Activated CD8-positive, alpha-beta memory T cell treated with anti-CD3 and anti-CD28 coated beads for 24 hours (primary cell): ENCODE results near the gene RNF128.

ENCODE experiments used
- DNase-seq: peaks from one replicate; pipeline ENCODE4 v3.0.0-alpha.2; 2020

Gene RNF128

DNA sequence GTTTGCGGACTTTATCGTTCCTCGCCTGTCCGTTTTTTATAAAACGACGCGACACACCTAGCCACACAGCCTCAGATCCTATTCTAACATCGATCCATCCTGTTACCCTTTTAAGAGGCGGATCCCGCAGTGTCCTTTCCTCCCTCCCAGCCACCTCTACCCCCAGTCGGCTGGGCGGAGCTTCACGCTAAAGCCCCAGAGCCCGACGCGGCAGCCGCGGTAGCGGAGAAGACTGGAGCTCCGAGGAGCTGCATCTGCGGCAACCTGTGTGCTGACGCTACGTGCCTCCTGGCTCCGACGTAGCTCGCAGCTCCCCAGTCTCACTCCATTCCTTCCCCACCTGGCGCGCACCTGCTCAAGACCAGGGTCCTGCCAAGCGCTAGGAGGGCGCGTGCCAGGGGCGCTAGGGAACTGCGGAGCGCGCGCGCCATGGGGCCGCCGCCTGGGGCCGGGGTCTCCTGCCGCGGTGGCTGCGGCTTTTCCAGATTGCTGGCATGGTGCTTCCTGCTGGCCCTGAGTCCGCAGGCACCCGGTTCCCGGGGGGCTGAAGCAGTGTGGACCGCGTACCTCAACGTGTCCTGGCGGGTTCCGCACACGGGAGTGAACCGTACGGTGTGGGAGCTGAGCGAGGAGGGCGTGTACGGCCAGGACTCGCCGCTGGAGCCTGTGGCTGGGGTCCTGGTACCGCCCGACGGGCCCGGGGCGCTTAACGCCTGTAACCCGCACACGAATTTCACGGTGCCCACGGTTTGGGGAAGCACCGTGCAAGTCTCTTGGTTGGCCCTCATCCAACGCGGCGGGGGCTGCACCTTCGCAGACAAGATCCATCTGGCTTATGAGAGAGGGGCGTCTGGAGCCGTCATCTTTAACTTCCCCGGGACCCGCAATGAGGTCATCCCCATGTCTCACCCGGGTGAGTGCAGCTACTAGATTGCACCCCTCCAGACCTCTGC, at the start of gene RNF128:
TSS of gene RNF128 (plus strand) at position 217 of the 953 bp plus-strand sequence. CDS start at position 430, 213 bp downstream.
- no peak for DNase-seq

DNA sequence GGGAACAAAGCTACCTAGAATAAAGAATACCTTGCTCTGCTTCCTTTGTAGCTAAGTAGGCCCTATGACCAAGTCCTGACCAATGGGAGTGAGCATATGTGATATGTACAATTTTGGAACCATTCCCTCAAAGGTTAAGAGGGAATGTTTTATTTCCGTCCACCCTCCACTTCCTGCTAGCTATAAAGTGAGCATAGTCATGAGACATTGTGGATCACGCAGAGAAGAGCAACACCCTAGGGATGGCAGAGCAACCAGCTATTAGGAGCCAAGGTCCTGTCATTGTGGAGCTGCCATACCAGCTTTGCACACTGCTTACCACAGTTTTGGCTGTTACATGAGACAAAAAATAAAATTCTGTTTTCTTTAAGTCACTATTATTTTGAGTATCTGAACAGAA, 45.8 kb upstream of the RNF128 start:
- DNase-seq, result no peak

DNA sequence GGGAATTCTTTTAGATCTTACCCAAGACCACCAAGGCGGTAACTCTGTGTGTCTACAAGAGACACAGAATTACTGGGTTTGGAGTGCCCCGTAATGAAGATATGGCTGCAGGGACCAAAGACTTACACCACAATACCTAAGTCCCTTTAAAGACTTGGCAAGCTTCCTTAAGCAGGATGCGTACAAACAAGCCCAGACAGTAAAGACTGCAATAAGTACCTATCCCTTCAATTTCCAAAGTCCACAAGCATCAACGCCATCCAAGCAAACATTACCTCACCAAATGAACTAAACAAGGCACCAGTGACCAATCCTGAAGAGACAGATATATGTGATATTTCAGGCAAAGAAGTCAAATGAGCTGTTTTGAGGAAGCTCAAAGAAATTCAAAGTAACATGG, 42.3 kb upstream of the RNF128 start:
- DNase-seq, result no peak

GRCh38 chrX:106692425-106693065, 34.0 kb upstream of the RNF128 start:
- DNase-seq, result no peak

DNA sequence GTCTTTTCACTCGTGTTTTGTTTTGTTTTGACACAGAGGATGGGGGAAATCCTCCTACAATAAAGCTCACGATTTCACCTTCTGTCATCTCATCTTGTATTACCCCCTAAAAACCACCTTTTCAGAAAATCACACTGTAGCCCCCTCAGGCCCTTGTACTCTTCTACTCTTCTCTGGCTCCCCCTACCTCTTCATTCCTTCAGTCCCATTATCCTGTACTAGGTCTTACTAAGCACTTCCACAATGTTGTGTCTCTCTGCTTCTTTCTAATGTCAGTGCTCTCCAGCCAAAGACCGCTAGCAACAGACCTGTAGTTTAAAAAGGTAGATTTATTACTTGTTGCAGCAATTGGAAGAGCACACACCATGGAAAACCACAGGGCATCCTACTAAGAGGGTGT, 30.0 kb upstream of the RNF128 start:
- DNase-seq, result no peak

DNA sequence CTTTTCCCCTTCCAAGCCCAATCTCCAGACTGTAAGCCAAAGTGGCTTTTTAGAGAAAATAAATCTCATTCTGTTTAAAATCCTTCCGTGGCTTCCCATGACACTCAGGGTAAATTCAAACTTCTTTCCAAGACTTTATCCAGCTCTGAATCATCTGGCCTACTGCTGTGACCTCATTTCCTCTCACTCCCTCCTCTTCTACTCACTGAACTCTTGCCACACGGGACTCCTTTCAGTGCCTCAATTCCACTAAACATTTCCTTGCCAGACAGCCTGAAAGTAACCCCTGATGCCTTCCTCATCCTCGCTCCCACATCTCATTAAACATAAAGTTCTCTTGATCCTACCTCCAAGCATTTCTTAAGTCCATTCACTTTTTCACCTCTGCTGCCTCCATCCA, 27.8 kb upstream of the RNF128 start:
- DNase-seq, result no peak

DNA sequence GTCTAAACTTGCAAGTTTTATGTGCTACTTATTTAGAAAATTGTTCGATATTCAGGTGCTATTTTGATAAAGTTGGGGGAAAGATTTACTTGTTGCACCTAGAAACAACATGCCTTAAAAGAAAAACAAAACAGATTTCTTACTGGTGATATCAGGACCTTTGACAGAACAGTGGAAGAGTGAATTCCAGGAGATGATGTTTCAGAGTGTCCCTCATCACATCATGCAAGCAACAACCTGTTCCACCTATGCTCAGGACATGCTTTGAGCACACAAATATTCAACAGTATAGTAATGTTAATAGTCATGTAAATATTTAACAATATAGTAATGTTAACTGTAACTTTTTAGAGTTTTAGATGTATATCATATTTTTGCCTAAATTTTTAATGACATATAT, 23.9 kb upstream of the RNF128 start:
- no peak for DNase-seq

- DNase-seq, result no peak
Measured at GRCh38 chrX:106706466-106706865, 20.0 kb upstream of the RNF128 start.

GRCh38 chrX:106707771-106708454, 18.6 kb upstream of the RNF128 start:
- no peak for DNase-seq

DNA sequence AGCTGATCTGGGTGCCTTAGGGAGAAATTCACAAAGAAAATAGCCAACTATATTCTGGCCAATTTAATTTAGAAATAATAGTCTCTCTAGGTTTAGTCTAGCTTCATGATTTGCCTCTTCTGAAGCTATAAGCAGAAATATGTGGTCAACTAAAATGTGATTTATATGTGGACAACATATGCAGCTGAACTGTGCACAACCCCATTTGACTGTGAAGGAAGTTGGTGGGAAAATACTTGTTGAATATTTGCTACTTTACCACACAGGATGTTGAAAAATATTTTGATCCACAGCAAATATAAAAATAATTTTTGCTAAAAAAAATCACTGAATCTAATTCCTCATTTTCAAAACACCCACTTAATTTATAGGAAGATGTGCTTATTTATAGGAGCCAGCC, 15.7 kb upstream of the RNF128 start:
- DNase-seq, result no peak

DNA sequence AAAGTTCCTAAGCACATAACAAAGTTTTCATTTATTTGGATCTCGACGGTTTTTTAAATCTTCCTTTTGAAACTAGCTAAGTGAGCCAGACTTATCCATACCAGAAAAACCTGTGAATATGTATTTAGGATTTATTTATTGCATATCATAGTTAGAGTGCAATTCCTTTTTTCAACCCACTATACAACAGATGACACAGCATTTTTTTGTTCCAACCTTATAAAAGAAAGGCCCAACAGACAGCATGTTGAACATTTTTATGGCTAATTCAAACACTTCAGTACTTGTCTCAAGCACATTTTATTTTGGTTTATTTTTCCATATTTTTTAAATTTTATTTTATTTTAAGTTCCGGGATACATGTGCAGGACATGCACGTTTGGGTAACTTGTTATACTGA, 15.1 kb upstream of the RNF128 start:
- DNase-seq, result no peak

DNA sequence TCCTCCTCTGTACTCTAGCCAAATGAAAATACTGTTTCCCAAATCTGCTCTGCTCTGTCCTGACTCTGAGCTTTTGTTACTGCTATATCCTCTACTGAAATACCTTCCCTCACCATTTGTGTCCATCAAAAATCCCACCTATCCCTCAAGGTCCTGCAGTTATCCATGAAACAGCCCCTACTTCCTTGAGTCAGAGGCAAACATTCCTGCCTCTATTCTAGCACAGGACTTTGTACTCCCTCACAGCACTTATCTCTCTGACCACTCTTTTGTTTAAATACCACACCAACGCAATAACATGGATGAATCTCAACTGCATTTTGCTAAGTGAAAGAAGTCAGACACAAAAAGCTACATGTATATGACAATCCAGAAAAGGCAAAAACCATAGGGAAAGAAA, 10.5 kb upstream of the RNF128 start:
- no peak for DNase-seq

DNA sequence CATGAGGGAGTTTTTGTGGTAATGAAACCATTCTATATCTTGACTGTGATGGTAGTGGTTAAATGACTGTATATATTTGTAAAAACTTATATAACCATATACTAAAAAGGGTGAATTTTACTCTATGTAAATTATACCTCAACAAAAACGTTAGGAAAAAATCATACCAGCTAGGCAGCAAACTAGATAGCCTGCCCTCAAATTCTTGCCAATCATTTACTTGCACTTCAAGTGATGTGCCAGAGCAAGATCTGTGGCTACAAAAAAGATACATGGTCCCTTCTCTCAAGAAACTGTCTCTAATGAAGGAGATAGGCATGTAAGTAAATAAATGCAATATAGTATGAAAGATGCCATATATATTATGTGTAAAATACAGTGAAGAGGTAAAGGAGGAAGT, 10.0 kb upstream of the RNF128 start:
- no peak for DNase-seq

DNA sequence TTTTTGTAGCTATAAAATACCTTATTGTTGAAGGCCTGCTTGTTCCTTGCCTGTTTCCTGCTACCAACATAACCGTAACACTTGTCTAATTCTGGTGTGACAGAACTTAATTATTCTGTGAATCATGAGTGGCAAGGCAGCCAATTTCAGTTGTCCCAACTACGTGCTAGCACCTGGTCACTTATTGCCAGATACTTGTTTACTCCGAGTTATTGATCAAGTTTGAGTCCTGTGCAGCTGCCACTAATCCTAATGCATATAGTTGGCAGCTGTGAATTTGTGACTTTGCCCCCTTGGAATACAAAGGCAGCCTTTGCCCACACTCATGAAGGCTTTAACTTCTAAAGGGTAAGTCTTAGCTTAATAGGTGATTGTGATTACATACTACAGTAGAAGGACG, 7.8 kb upstream of the RNF128 start:
- no peak for DNase-seq

- no peak for DNase-seq
Measured at GRCh38 chrX:106725931-106726330, 570 bp upstream of the RNF128 start.

DNA sequence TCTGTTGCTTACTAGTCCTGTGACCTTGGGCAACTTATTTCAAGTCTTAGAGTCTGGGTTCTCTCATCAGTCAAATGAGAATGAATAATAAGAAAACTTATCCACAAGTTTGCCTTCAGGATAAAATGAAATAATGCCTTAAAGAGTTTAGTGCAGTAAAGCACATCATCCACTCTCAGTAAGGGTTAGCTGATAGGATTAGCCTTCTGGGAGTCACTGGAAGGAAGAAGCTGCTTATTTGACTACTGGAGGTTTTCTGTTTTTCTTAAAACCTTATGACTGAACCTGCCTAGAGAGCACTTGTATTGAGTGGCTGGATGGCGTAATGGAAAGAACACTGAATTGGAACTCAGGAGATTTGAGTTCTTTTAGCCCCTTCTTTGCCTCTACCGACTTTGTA, 1.8 kb downstream of the RNF128 start:
- DNase-seq, result no peak

DNA sequence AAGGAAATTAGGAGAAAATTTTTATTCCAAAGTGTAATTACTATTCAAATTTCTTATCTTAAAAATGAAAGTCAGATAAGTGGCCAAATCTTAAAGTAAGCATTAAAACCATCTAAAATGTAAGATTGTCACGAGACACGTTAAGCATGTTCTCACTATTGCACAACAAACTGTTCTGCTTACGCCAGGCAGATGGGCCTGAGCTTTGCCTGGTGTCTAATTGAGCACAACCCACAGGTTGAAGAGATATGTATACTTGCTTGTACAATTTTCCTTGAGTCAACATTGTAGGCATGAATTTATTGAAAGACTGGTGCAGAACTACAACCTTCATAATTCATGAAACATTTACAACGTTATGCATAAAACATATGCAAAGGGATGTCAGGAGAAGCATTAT, 3.9 kb downstream of the RNF128 start:
- no peak for DNase-seq

DNA sequence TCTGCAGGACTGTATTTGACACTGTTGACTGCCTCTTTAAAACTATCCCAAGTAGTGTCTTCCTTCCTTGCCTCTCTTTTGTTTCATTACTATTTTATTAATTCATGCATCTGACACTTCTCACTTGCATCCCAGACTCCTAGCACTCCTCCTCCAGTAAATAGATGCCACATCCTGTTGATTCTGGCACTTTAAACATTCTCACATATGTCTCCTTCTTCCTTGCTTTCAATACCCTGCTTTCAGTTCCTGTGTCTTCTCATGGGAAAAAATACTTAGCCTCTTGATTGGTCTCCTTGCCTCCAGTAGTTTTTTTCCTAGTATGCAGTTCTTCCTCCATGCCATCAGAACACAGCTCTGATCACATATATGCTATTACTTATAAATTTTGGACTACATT, 5.1 kb downstream of the RNF128 start:
- DNase-seq, result no peak

GRCh38 chrX:106734827-106735226, 8.3 kb downstream of the RNF128 start:
- DNase-seq, result no peak

DNA sequence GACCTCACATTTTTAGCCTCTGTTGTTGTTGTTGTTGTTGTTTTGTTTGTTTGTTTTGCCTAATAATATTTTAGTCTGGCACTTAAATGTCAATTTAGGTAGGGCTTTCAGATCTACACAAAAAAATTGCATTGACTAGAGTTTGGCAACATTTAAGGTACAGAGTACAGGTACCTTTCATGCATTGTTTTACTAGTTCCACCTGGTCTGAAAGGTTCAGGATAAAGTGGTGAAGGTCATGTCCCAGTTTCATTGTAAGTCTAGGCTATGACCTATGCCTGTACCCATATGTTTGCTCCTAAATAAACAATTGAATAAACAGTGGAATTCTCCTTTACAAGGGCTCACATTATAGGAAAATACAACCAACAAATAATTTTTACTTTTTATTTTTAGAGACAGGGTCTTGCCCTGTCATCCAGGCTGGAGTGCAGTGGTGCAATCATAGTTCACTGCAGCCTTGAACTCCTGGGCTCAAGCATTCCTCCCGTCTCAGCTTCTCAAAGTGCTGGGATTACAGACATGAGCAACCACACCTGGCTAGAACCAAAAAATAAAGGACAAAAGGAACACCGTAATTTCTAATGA, 13.8 kb downstream of the RNF128 start:
- no peak for DNase-seq

- DNase-seq, result no peak
Measured at GRCh38 chrX:106742193-106742592, 15.7 kb downstream of the RNF128 start.

GRCh38 chrX:106742805-106743204, 16.3 kb downstream of the RNF128 start:
- DNase-seq, result no peak

DNA sequence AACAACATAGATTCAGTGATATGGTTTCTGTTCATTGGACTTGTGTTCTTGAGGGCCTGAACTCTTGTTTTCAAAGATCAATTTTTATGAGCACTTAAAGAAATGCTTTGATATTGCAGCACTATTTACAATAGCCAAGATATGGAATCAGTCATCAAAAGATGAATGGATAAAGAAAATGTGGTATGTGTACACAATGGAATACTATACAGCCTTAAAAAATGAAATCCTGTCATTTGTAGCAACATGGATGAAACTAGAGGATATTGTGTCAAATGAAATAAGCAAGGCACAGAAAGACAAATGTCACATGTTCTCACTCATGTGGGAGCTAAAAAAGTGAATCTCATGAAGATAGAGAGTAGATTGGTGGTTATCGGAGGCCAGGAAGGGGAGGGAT, 21.9 kb downstream of the RNF128 start:
- no peak for DNase-seq
